ENCODE measurements around the gene TOMM6. TPM values are rescaled to one million over a fixed set of nuclear protein-coding genes. Genes with fewer than 3 reads are reported as not detected.

TOMM6 gene
- total and polyA plus RNA-seq, 2 donors from 2014 or later, result 150 to 479 TPM

DNA sequence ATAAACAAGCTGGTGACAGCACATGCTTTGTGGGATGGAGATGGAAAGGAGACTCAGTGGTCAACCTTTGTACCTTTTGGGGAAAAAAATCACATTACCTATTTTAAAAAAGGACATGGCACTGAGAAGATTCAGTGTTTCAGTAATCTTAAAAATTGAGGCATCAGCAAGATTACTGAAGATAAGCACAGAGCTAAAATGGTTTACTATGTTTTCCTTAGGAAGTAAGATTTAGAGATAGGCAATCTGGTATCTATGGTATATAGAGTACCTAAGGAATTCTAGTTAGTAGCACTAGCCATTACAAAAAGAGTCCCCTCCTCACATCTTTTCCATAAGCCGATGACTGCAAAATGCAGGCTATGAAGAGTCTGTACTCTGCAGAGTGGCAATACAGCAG is 35.7 kb downstream of the TOMM6 start:
- Histone ChIP-seq H3K9ac (ENCODE audit: low read length in 3 of 3) (no peak overlapping the region), H3K4me3 (ENCODE audit: low read length in 3 of 3) (no peak overlapping the region), H3K36me3 (ENCODE audit: control insufficient read depth in 2 of 3, insufficient read depth in 3 of 3, low read length in 3 of 3) (no peaks in the 10 kb centered on the region), H3K4me1 (ENCODE audit: control insufficient read depth in 2 of 3, insufficient read depth in 2 of 3, low read depth in 1 of 3, low read length in 3 of 3) (no peaks in the 10 kb centered on the region), H3K27me3 (ENCODE audit: control insufficient read depth, insufficient read depth, low read length) (no peaks in the 10 kb centered on the region), H3K9me3 (ENCODE audit: control insufficient read depth in 2 of 3, insufficient read depth in 1 of 3, low read length in 3 of 3) (no peaks in the 10 kb centered on the region), H3K27ac (ENCODE audit: low read depth in 2 of 2, low read length in 2 of 2) (no peak overlapping the region)
- TF ChIP-seq, protein P1, sequence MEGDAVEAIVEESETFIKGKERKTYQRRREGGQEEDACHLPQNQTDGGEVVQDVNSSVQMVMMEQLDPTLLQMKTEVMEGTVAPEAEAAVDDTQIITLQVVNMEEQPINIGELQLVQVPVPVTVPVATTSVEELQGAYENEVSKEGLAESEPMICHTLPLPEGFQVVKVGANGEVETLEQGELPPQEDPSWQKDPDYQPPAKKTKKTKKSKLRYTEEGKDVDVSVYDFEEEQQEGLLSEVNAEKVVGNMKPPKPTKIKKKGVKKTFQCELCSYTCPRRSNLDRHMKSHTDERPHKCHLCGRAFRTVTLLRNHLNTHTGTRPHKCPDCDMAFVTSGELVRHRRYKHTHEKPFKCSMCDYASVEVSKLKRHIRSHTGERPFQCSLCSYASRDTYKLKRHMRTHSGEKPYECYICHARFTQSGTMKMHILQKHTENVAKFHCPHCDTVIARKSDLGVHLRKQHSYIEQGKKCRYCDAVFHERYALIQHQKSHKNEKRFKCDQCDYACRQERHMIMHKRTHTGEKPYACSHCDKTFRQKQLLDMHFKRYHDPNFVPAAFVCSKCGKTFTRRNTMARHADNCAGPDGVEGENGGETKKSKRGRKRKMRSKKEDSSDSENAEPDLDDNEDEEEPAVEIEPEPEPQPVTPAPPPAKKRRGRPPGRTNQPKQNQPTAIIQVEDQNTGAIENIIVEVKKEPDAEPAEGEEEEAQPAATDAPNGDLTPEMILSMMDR (IDR thresholded peaks at IDR 0.05; ENCODE audit: borderline replicate concordance, extremely low read depth, insufficient read depth), result no peak
- intact Hi-C loops (cut with DNase I), result no loop called here
- no peak for FAIRE-seq
- no peak for DNase-seq

DNA sequence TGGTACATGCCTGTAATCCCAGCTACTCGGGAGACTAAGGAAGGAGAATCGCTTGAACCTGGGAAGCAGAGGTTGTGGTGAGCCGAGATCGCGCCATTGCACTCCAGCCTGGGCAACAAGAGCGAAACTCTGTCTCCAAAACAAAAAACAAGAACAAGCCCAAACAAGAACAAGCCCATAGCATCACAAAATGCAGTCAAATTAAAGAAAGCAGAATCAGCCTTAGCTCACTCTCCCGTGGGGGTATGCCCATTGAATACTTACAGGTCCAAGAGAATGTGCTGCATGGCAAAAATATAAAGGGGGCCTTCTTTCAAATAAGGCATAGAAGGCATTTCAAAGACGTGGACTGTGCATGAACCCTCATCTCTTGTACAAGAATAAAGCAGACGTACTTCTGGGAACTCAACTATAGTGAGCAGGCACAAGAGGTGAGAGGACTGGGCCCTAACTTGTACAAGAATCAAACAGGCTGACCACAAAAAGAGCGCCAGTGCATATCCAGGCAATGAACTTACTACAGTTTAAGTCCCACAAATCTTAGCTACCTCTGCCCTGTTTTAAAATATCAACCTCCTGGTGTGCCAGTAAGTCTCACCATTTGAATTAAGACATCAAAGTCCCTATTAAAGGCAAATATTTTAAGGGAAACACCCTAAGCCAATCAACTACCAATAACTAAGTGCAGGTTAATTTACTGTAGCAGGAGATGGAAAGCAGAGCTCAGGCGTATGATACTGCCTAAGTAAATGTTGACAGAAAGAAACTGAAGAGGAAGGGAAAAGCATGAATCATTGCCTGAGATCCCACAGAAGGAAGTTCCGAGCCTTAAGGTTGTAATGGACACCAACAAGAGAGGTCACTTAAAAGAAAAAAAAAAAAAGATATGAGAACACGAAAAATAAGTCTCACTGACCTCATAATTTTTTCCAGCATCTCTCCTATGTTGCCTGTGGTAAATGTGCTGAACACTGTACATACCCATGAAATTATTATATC is 37.4 kb downstream of the TOMM6 start:
- Histone ChIP-seq H3K27me3 (ENCODE audit: control insufficient read depth, insufficient read depth, low read length) (no peaks in the 10 kb centered on the region), H3K9me3 (ENCODE audit: control insufficient read depth in 2 of 3, insufficient read depth in 1 of 3, low read length in 3 of 3) (no peaks in the 10 kb centered on the region), H3K9ac (ENCODE audit: low read length in 3 of 3) (no peak overlapping the region), H3K4me1 (ENCODE audit: control insufficient read depth in 2 of 3, insufficient read depth in 2 of 3, low read depth in 1 of 3, low read length in 3 of 3) (no peaks in the 10 kb centered on the region), H3K27ac (ENCODE audit: low read depth in 2 of 2, low read length in 2 of 2) (no peak overlapping the region), H3K4me3 (ENCODE audit: low read length in 3 of 3) (no peak overlapping the region), H3K36me3 (ENCODE audit: control insufficient read depth in 2 of 3, insufficient read depth in 3 of 3, low read length in 3 of 3) (no peaks in the 10 kb centered on the region)
- FAIRE-seq, result no peak
- peak in 1 of 5 donors; percentile 5 for DNase-seq
- intact Hi-C loops (cut with DNase I), result no loop called here
- TF ChIP-seq, protein P1 (IDR thresholded peaks at IDR 0.05; ENCODE audit: borderline replicate concordance, extremely low read depth, insufficient read depth), result no peak

DNA sequence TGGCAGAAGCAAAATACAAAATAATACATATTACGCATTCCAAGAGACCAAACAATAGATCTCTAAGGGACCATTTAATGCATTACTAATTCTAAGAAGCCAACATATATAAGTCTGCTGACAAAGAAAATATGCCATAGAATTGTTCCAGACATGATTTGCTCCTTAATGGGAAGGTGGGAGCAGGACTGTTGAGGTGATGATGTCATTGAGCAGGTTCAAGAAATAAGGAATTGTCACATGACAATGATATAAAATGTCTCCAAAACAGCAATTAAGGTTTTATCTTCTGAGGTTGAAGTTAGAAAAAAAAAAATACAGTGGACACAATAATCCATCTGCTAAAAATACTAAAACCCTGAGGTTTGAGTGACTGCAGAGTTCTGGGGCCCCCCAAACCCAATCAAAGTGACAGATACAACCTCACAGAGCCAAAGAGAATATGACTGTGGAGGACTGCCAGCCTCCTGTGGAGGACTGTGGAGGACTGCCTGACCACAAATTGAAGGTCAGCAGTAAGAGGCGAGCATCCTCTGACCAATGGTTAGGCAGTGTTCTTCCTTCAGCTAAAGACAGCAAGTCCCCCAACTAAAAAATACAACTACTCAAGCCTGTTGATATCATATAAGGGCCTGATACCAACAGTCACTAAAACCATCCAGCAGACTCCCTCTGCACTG is 39.0 kb downstream of the TOMM6 start:
- Histone ChIP-seq H3K27me3 (ENCODE audit: control insufficient read depth, insufficient read depth, low read length) (no peaks in the 10 kb centered on the region), H3K4me1 (ENCODE audit: control insufficient read depth in 2 of 3, insufficient read depth in 2 of 3, low read depth in 1 of 3, low read length in 3 of 3) (no peaks in the 10 kb centered on the region), H3K27ac (ENCODE audit: low read depth in 2 of 2, low read length in 2 of 2) (no peak overlapping the region), H3K9me3 (ENCODE audit: control insufficient read depth in 2 of 3, insufficient read depth in 1 of 3, low read length in 3 of 3) (no peaks in the 10 kb centered on the region), H3K4me3 (ENCODE audit: low read length in 3 of 3) (no peak overlapping the region), H3K36me3 (ENCODE audit: control insufficient read depth in 2 of 3, insufficient read depth in 3 of 3, low read length in 3 of 3) (no peaks in the 10 kb centered on the region), H3K9ac (ENCODE audit: low read length in 3 of 3) (no peak overlapping the region)
- intact Hi-C loops (cut with DNase I), result no loop called here
- DNase-seq (no peak), FAIRE-seq (no peak)
- TF ChIP-seq, protein P1 (IDR thresholded peaks at IDR 0.05; ENCODE audit: borderline replicate concordance, extremely low read depth, insufficient read depth), result no peak
